Activated naive CD4-positive, alpha-beta T cell treated with anti-CD3 and anti-CD28 coated beads for 36 hours (primary cell): Measurements from ENCODE around the gene TMC8. TPM values are rescaled to one million over a fixed set of nuclear protein-coding genes. Genes with fewer than 3 reads are reported as not detected.
"Not testable (repeated sequence)": the region's sequence is repeated elsewhere in the genome, so short reads cannot be mapped to it uniquely, and the experiment has no call there.

Experiments
- CTCF ChIA-PET: fragments of 350-600 bp; sonication (Branson Sonifier 250); formaldehyde crosslinking; loops from one replicate; lab custom pipeline; 2021; ENCODE audit warnings: antibody characterized with exemption; lab: Charles Lee
- DNase-seq: peaks from one replicate; pipeline ENCODE4 v3.0.0-alpha.2; 2020
- H3K27ac Mint-ChIP-seq: one replicate; pipeline ENCODE4 v1.8.0; 2021; ENCODE audit warnings: mild to moderate bottlenecking, mixed read lengths
- H3K27me3 Mint-ChIP-seq: one replicate; pipeline ENCODE4 v1.8.0; 2021; ENCODE audit warnings: low read depth, mixed read lengths
- H3K36me3 Mint-ChIP-seq: one replicate; pipeline ENCODE4 v1.8.0; 2021; ENCODE audit warnings: low read depth, mixed read lengths
- H3K4me1 Mint-ChIP-seq: one replicate; pipeline ENCODE4 v1.8.0; 2021; ENCODE audit warnings: low read depth, mixed read lengths
- H3K4me3 Mint-ChIP-seq: one replicate; pipeline ENCODE4 v1.8.0; 2021; ENCODE audit warnings: mild to moderate bottlenecking, moderate library complexity, mixed read lengths
- H3K9me3 Mint-ChIP-seq: one replicate; pipeline ENCODE4 v1.8.0; 2021; ENCODE audit warnings: mixed read lengths
- intact Hi-C: fragments of 100-400 bp; cut with micrococcal nuclease; formaldehyde crosslinking; loops from one replicate; pipeline ENCODE4 v1.15.1; 2023
- total RNA-seq, 2 experiments: library from RNA; stranded (reverse); gene quantifications; one replicate each; pipeline ENCODE4 v1.2.3, GENCODE V29; 2021

The TMC8 gene
- total RNA-seq, 2 experiments from 2014 or later = 105 to 110 TPM

- peak; percentile 29 for DNase-seq
- intact Hi-C loops = loop anchor here (5.0 to 10.0 kb wide), 2 partner anchors 291 to 641 kb away; no protein-coding TSS in a partner anchor
- no peaks in the 10 kb centered on the region for H3K9me3 Mint-ChIP-seq
- H3K36me3 Mint-ChIP-seq = peaks cover 47% of the 10 kb centered on the region
- no peaks in the 10 kb centered on the region for H3K27me3 Mint-ChIP-seq
- H3K4me3 Mint-ChIP-seq = peak overlapping the region; percentile 60
- H3K4me1 Mint-ChIP-seq = peaks cover 62% of the 10 kb centered on the region
- CTCF ChIA-PET = interaction anchor here (0.6 to 7.9 kb wide), 8 partner anchors 9 to 121 kb away, joined by 3 to 100 read pairs (median 4); no protein-coding TSS in a partner anchor
- no peak overlapping the region for H3K27ac Mint-ChIP-seq
These were observed 2.8 kb downstream of the TMC8 start for GRCh38 chr17:78133179-78133951.

- Mint-ChIP-seq H3K36me3 (peaks cover 49% of the 10 kb centered on the region), H3K4me1 (peaks cover 62% of the 10 kb centered on the region), H3K9me3 (no peaks in the 10 kb centered on the region), H3K27ac (peak overlapping the region; percentile 7), H3K27me3 (no peaks in the 10 kb centered on the region), H3K4me3 (peak overlapping the region; percentile 60)
- peak; percentile 90 for DNase-seq
- intact Hi-C loops = loop anchor here (1.0 to 10.0 kb wide), 7 partner anchors 17 to 641 kb away; no protein-coding TSS in a partner anchor
- CTCF ChIA-PET = interaction anchor here (0.6 to 7.9 kb wide), 10 partner anchors 10 to 120 kb away, joined by 3 to 100 read pairs (median 4); no protein-coding TSS in a partner anchor
These were observed 3.7 kb downstream of the TMC8 start for GRCh38 chr17:78133971-78134898.

DNA sequence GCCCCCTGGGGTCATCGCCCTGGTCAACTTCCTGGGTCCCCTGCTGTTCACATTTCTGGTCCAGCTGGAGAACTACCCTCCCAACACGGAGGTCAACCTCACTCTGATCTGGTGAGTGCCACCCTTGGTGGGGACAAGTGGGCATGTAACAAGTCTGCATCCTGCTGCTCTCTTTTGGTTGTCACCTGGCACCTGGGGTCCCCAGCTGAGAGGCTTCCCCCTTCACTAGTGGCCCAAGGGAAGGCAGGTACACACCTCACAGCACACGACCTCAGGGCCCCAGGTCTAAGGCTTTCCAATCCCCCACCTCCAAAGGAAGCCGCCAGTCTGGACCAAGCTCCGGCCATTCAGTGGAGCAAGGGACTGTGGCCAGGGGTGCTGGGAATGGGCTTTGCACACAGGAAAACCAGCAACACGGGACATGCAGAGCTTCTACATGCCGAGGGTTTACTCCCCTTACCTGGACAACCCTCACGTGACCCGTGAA lies 4.4 kb downstream of the TMC8 start:
- peaks cover 50% of the 10 kb centered on the region for H3K36me3 Mint-ChIP-seq

DNA sequence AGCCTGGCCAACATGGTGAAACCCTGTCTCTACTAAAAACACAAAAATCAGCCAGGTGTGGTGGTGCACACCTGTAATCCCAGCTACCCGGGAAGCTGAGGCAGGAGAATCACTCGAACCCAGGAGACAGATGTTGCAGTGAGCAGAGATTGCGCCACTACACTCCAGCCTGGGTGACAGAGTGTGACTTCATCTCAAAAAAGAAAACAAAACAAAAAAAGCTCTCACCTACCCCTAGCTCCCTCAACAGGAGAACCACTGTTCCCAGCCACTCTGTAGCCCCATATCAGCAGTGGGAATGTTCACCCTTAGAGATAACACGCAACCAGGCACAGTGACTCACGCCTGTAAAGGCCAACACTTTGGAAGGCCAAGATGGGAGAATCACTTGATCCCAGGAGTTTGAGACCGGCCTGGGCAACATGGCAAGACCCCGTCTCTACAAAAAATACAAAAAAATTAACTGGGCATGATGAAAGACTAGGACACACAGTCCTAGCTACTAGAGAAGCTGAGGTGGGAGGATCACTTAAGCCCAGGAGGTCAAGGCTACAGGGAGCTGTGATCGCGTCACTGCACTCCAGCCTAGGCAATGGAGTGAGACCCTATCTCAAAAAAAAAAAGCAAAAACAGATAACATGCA lies 5.4 kb downstream of the TMC8 start:
- Mint-ChIP-seq H3K4me1 (peaks cover 61% of the 10 kb centered on the region), H3K27ac (no peak overlapping the region), H3K27me3 (no peaks in the 10 kb centered on the region), H3K36me3 (peaks cover 48% of the 10 kb centered on the region), H3K9me3 (no peaks in the 10 kb centered on the region), H3K4me3 (no peak overlapping the region)
- no peak for DNase-seq
- CTCF ChIA-PET = interaction anchor here (0.7 to 7.9 kb wide), 10 partner anchors 8 to 51 kb away, joined by 3 to 100 read pairs (median 7); no protein-coding TSS in a partner anchor
- intact Hi-C loops = loop anchor here (2.0 to 10.0 kb wide), 2 partner anchors 41 to 639 kb away; no protein-coding TSS in a partner anchor

More for the DNA sequence above, 4.4 kb downstream of the TMC8 start:
- CTCF ChIA-PET = interaction anchor here (0.8 to 7.9 kb wide), 10 partner anchors 9 to 50 kb away, joined by 3 to 100 read pairs (median 5); no protein-coding TSS in a partner anchor
- DNase-seq = peak; percentile 5
- Mint-ChIP-seq H3K9me3 (no peaks in the 10 kb centered on the region), H3K4me1 (peaks cover 60% of the 10 kb centered on the region), H3K27me3 (no peaks in the 10 kb centered on the region), H3K27ac (no peak overlapping the region), H3K4me3 (no peak overlapping the region)
- intact Hi-C loops = loop anchor here (1.0 to 10.0 kb wide), 7 partner anchors 18 to 640 kb away; no protein-coding TSS in a partner anchor

GRCh38 chr17:78137392-78138203 lies 7.0 kb downstream of the TMC8 start:
- peak; percentile 73 for DNase-seq
- intact Hi-C loops = loop anchor here (10.0 kb wide), 1 partner anchor 637 kb away; no protein-coding TSS in a partner anchor

DNA sequence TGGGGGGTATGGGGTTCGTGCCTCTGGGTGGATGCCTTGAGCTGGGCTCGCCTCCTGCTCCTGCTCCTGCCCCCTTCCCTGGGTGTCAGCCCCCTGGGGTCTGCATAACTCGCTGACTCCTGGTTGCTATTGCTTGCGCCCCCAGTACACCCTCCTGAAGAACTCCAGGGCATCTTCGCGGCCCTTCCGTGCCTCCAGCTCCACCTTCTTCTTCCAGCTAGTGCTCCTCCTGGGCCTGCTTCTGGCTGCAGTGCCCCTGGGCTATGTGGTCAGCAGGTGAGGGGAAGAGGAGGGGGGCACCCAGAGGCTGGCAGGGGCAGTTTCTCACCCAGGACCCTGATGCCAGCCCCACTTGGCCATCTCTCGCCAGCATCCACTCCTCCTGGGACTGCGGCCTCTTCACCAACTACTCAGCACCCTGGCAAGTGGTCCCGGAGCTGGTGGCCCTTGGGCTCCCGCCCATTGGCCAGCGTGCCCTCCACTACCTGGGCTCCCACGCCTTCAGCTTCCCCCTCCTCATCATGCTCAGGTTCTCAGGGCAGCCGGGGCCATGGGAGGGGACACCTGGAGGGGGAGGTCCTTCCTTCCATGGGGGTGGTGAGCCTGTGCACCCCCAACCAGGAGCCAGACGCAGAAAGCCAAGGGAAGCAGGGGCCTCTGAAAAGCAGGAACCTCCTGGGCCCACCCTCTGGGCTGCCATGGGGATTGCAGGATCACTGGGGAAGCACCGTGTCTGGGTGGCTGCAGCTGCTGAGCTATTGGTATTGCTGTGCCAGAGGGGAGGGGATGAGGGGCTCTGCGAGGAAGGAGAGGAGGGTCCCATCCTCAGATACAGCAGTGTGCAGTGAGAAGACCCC lies 7.9 kb downstream of the TMC8 start:
- Mint-ChIP-seq H3K27ac (no peak overlapping the region), H3K4me3 (no peak overlapping the region), H3K9me3 (no peaks in the 10 kb centered on the region), H3K27me3 (no peaks in the 10 kb centered on the region), H3K36me3 (peaks cover 38% of the 10 kb centered on the region), H3K4me1 (peaks cover 70% of the 10 kb centered on the region)
- CTCF ChIA-PET = interaction anchor here (0.6 to 7.9 kb wide), 15 partner anchors 10 to 112 kb away, joined by 3 to 100 read pairs (median 3); partner anchors contain the start of genes AFMID and TK1
- intact Hi-C loops = loop anchor here (10.0 kb wide), 1 partner anchor 636 kb away; no protein-coding TSS in a partner anchor
- no peak for DNase-seq

More at GRCh38 chr17:78137392-78138203, 7.0 kb downstream of the TMC8 start:
- Mint-ChIP-seq H3K27me3 (no peaks in the 10 kb centered on the region), H3K27ac (no peak overlapping the region), H3K4me3 (no peak overlapping the region), H3K36me3 (peaks cover 47% of the 10 kb centered on the region), H3K9me3 (no peaks in the 10 kb centered on the region), H3K4me1 (peaks cover 72% of the 10 kb centered on the region)
- CTCF ChIA-PET = interaction anchor here (0.6 to 7.9 kb wide), 13 partner anchors 10 to 113 kb away, joined by 3 to 100 read pairs (median 4); no protein-coding TSS in a partner anchor

DNA sequence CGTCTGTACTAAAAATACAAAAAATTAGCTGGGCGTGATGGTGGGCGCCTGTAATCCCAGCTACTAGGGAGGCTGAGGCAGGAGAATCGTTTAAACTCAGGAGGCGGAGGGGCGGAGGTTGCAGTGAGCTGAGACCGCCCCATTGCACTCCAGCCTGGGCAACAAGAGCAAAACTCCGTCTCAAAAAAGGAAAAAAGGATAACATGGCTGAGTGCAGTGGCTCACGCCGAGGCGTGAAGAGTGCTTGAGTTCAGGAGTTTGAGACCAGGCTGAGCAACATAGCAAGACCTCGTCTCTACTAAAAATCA lies 9.2 kb downstream of the TMC8 start:
- H3K36me3 Mint-ChIP-seq = peaks cover 26% of the 10 kb centered on the region
- CTCF ChIA-PET = interaction anchor here (0.8 to 7.9 kb wide), 6 partner anchors 12 to 112 kb away, joined by 3 to 100 read pairs (median 4); partner anchors contain the start of genes AFMID and TK1
- not testable (repeated sequence) for H3K9me3 Mint-ChIP-seq, H3K27me3 Mint-ChIP-seq, DNase-seq, H3K4me3 Mint-ChIP-seq
- intact Hi-C loops = loop anchor here (1.0 to 10.0 kb wide), 4 partner anchors 29 to 635 kb away; partner anchors contain the start of genes AFMID, SYNGR2 and TK1
- H3K27ac Mint-ChIP-seq = peak overlapping the region; percentile 28
- H3K4me1 Mint-ChIP-seq = peaks cover 65% of the 10 kb centered on the region

- CTCF ChIA-PET = interaction anchor here (0.6 to 7.9 kb wide), 6 partner anchors 13 to 120 kb away, joined by 3 to 100 read pairs (median 4); no protein-coding TSS in a partner anchor
- Mint-ChIP-seq H3K27ac (peak overlapping the region; percentile 28), H3K9me3 (no peaks in the 10 kb centered on the region), H3K27me3 (no peaks in the 10 kb centered on the region), H3K4me3 (peak overlapping the region; percentile 40), H3K4me1 (peaks cover 63% of the 10 kb centered on the region), H3K36me3 (peaks cover 22% of the 10 kb centered on the region)
- peak; percentile 96 for DNase-seq
- intact Hi-C loops = loop anchor here (1.0 to 2.0 kb wide), 3 partner anchors 28 to 47 kb away; partner anchors contain the start of genes AFMID, SYNGR2 and TK1
These were observed 9.8 kb downstream of the TMC8 start for GRCh38 chr17:78140169-78141051.

DNA sequence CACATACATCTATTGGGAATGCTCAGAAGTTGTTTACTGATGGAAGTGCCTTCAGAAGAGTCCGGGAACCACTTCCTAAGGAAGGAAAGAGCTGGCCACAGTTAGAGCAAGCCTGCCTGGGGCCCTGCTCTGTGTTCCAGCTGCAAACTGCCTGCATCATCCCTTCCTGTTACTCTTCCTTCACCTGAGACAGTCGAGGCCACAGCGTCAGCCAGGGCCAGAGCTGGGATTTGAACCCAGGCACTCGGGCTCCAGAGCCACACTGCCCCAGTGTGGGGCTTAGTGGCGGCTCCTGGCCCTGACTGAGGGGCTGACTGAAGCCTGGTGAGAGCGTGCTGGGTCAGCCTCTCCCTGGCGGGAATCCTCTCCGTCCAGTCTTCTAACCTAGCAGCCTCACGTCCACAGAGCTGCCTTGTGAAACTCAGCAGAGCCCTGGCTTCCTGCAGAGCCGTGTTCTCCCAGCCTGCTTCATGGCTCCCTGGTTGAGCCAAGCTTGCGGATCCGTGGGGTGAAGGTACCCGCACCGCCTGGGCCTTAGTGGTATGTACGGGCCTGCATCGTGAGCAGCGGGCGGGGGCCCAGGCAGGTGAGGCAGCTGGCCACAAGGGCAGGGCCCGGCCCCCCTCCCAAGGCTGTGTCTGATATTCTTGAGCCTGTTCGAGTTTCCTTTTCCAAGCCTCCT lies 11.0 kb downstream of the TMC8 start:
- no peak for DNase-seq
- CTCF ChIA-PET = no interaction called here
- Mint-ChIP-seq H3K4me1 (peaks cover 57% of the 10 kb centered on the region), H3K4me3 (no peak overlapping the region), H3K27me3 (no peaks in the 10 kb centered on the region), H3K27ac (peak overlapping the region; percentile 46), H3K9me3 (no peaks in the 10 kb centered on the region), H3K36me3 (peaks cover 11% of the 10 kb centered on the region)
- intact Hi-C loops = loop anchor here (2.0 kb wide), 1 partner anchor 27 kb away; the partner anchor contains the start of gene SYNGR2
